Upper lobe of left lung (tissue), 4 donors: Measurements from ENCODE around the gene BOC.

Source experiments
- POLR2A ChIP-seq, 4 donors: fragments of 450-650 bp; IDR thresholded peaks; one replicate each; pipeline ENCODE4 v1.5.1; 2016 to 2017; ENCODE audit warnings: antibody characterized with exemption in 4 of 4, mild to moderate bottlenecking in 2 of 4
- TF ChIP-seq, protein P1 (sequence below), 6 experiments: fragments of 450-650 bp in 4 of 6; fragments of 200-600 bp in 2 of 6; sonication (generic) in 2 of 6; IDR thresholded peaks; one replicate each; pipeline ENCODE4 v1.5.1; 2016 to 2019; ENCODE audit warnings: antibody characterized with exemption in 6 of 6

DNA sequence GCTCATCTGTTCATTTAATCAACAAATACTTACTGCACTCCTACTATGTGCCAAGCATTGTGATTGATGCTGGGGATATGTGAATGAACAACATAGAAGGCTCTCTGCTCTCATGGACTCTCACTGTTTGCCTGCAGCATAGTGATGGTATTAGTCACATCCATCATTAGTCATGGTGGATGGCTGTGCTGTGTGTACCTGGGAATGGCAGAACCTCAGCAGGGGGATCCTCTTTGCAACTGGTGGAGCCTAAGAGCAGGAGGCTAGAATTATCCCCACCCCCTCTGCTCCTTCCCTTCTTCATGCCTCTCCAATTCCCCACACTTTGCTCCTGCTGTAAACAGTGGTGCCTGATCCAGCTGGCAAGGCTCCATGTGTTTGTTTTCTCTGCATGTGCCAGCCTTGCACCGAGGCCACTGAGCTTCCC lies 20.5 kb downstream of the BOC start:
- TF ChIP-seq POLR2A (IDR thresholded peaks at IDR 0.05): no peak
- TF ChIP-seq, protein P1, sequence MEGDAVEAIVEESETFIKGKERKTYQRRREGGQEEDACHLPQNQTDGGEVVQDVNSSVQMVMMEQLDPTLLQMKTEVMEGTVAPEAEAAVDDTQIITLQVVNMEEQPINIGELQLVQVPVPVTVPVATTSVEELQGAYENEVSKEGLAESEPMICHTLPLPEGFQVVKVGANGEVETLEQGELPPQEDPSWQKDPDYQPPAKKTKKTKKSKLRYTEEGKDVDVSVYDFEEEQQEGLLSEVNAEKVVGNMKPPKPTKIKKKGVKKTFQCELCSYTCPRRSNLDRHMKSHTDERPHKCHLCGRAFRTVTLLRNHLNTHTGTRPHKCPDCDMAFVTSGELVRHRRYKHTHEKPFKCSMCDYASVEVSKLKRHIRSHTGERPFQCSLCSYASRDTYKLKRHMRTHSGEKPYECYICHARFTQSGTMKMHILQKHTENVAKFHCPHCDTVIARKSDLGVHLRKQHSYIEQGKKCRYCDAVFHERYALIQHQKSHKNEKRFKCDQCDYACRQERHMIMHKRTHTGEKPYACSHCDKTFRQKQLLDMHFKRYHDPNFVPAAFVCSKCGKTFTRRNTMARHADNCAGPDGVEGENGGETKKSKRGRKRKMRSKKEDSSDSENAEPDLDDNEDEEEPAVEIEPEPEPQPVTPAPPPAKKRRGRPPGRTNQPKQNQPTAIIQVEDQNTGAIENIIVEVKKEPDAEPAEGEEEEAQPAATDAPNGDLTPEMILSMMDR (IDR thresholded peaks at IDR 0.05): no peak
